ENCODE measurements around the gene ADAM15. TPM values are rescaled to one million over a fixed set of nuclear protein-coding genes. Genes with fewer than 3 reads are reported as not detected.

ADAM15 gene
- total RNA-seq, 2 donors from 2014 or later = 40.8 to 42.1 TPM

DNA sequence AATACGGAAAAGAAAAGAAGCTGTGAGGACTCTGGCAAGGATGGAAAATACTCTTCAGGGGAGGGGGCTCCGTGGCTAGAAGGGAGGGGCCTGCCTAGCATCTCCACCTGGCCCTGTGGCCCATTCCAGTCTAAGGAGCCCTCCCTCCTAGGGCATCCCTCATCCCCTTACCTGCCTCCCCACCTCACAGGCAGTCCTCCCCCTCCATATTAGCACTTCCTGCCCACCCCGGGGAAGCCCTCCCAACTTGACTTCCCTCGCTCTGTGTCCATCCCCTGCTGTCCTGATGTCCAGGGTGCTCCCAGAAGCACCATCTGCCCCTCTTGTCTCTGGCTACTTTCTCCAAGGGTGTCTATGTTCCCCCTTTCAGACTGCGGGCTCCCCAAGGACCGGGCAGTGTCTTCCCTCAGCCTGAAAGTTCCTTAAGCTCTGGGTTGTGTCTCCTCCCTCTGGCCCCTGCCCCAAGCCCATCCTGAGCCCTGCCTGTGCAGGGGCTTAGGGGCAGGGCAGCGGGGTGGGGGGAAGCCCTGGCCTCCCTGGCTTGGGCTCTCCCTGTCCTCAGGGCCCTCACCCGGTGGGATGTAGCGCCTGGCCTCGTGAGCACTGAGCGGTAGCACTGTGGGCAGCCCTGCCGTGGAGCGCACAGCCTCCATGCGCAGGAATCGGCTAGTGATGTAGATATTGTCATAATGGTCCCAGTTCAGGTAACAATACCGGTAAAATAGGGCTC lies 21.4 kb upstream of the ADAM15 start:
- H3K27ac Mint-ChIP-seq = no peak overlapping the region
- H3K4me3 Mint-ChIP-seq = no peak overlapping the region
- DNase-seq (no peak), ATAC-seq (replicated peaks in 1 of 2) (peak in 1 of 2 donors; percentile 6)
- no peaks in the 10 kb centered on the region for H3K4me1 Mint-ChIP-seq (ENCODE audit: low read depth)
- no peaks in the 10 kb centered on the region for H3K9me3 Mint-ChIP-seq
- H3K36me3 Mint-ChIP-seq (ENCODE audit: insufficient read depth in 2 of 2) = no peaks in the 10 kb centered on the region
- H3K27me3 Mint-ChIP-seq (ENCODE audit: low read depth) = no peaks in the 10 kb centered on the region

DNA sequence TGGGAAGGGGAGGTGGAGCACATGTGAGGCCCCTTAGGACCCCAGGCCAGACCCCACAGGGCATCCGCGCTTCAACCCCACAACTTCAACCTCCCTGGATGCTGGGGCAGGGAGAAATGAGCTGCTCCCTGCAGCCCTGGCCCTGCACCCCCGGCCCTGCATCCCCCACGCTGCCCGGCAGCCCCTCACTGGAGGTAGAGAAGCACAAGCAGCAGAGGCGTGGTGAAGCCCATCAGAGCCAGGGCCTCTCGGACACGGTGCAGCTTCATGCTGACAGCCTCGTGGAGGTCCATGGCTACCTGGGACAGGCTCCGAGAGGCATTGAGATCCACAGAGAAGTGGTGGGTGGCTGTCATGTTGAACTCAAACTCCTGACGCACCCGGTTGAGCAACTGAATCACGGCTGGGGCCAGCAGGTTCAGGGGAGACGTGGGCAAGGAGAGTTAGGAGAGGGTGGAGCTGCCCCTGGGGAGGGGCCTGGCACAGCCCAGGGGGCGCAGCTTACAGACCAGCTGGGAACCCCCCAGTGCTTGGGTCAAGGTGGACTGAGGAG lies 20.8 kb upstream of the ADAM15 start:
- no peak overlapping the region for H3K4me3 Mint-ChIP-seq
- peak in 1 of 2 donors; percentile 4 for ATAC-seq (replicated peaks in 1 of 2)
- no peaks in the 10 kb centered on the region for H3K27me3 Mint-ChIP-seq (ENCODE audit: low read depth)

DNA sequence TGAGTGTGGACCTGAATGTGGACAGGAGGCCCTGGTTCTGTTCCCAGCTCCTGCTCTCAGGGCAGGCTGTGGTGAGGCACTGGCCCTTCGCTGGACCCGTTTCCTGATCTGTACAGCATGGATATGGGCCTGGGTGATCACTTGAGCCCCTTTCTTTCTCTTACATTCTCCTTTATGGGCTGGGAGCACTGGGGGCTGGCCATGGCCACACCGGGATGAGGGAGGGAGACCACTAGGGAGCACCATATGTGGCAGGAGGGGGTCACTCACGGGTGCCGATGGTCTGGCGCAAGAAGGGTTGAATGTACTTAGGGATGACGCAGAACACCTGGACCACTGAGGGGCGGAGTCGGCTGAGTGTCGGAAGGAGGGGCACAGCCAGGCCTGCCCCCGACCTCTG lies 20.2 kb upstream of the ADAM15 start:
- DNase-seq = no peak
- H3K27me3 Mint-ChIP-seq (ENCODE audit: low read depth) = no peaks in the 10 kb centered on the region
- H3K27ac Mint-ChIP-seq = no peak overlapping the region
- no peaks in the 10 kb centered on the region for H3K4me1 Mint-ChIP-seq (ENCODE audit: low read depth)
- H3K36me3 Mint-ChIP-seq (ENCODE audit: insufficient read depth in 2 of 2) = no peaks in the 10 kb centered on the region
- no peak for ATAC-seq (replicated peaks in 1 of 2)
- H3K4me3 Mint-ChIP-seq = no peak overlapping the region
- no peaks in the 10 kb centered on the region for H3K9me3 Mint-ChIP-seq

More for the DNA sequence above, 20.8 kb upstream of the ADAM15 start:
- H3K27ac Mint-ChIP-seq = no peak overlapping the region
- H3K9me3 Mint-ChIP-seq = no peaks in the 10 kb centered on the region
- H3K4me1 Mint-ChIP-seq (ENCODE audit: low read depth) = no peaks in the 10 kb centered on the region
- H3K36me3 Mint-ChIP-seq (ENCODE audit: insufficient read depth in 2 of 2) = no peaks in the 10 kb centered on the region
- no peak for DNase-seq

DNA sequence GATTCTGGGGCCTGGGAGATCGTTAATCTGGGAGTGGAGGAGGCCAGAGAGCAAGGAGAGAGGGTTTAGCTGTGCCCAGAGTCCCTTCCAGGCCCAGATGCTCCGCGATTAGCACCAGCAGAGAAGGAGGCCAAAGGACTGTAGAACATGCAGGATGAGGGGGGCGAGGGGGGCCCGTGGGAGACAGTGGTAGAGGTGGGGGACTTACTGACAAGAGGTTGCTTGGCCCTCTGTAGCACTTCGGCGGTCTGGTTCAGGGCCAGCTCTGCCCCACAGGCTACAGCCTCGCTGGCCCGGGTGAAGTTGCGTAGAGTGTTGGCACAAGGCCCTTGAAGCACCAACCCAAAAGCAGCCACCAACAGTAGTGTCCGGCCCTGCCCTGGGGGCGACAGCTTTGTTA lies 18.2 kb upstream of the ADAM15 start:
- Mint-ChIP-seq H3K9me3 (no peaks in the 10 kb centered on the region), H3K27ac (no peak overlapping the region)
- DNase-seq = no peak

DNA sequence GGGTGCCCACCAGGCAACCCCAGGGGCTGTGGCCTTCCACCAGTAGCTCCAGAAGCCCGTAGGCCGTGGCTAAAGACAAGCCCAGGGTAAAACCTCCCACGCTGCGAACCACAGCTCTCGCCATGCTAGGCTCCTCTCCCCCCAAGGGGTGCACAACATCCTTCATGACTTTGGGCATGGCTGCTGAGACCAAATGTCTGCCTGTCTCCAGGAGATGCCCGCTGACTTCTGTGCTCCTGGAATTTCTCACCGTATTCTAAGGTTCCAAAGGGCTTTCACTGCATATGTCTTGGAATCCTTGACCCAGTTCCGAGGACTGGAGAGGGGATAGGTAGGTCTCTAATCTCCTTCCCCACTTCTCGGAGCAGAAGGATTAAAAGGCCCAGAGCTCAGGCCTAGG lies 17.6 kb upstream of the ADAM15 start, which contains the start of the genes DCST1 and DCST2:
Gene DCST1 (plus strand): TSS at position 301 of the 400 bp plus-strand sequence. CDS start 213 bp downstream, outside the sequence.
Gene DCST2 (minus strand): TSS at position 258 of the 400 bp plus-strand sequence. CDS start 80 bp downstream, at position 178.
- no peak within 1 kb of the TSS for H3K4me3 Mint-ChIP-seq
- no peak for ATAC-seq (replicated peaks in 1 of 2)
- H3K36me3 Mint-ChIP-seq (ENCODE audit: insufficient read depth in 2 of 2) = no peaks in the 10 kb centered on the region

More for the DNA sequence above, 18.2 kb upstream of the ADAM15 start:
- Mint-ChIP-seq H3K4me3 (no peak overlapping the region), H3K4me1 (ENCODE audit: low read depth) (no peaks in the 10 kb centered on the region), H3K36me3 (ENCODE audit: insufficient read depth in 2 of 2) (no peaks in the 10 kb centered on the region), H3K27me3 (ENCODE audit: low read depth) (no peaks in the 10 kb centered on the region)
- ATAC-seq (replicated peaks in 1 of 2) = no peak

DNA sequence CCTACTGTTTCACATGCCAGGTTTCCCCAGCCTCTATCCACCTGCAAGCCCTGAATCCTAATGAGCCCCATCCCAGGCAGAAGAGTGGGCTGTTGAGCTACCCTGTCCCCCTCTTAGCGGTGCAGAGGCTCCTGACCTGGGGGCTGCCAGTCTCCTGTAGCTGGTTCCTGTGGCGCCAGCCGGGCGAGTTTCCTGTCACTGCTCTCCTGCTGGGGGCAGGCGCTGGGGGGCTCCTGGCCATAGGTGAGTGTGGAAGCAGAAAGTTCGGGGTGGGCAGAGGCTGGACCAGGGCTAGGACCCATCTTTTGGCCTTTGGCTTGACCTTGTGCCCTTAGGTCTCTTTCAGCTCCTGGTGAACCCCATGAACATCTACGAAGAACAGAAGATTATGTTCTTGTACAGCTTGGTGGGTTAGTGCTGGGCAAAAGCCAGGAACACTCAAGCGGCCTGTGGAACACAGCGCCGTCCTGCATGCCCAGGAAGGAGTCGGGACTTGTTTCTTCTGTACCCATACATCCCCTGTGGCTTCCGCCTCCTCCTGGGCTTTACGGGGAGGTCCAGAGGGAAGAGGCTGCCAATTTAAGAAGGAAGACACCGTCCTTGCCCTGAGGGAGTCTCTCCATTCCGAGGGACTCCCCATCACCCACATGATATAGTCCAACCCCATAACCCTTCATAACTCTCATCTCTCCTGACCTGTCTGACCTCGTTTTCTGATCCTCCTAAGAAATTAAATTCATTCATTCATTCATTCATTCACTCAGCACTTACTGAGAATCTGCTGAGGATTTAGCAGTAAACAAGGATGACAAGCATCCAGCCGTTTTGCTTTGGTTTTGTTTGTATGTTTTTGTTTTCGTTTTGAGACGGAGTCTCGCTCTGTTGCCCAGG lies 16.6 kb upstream of the ADAM15 start:
- no peaks in the 10 kb centered on the region for H3K4me1 Mint-ChIP-seq (ENCODE audit: low read depth)

More for the DNA sequence above, 17.6 kb upstream of the ADAM15 start, which contains the start of the genes DCST1 and DCST2:
- Mint-ChIP-seq H3K27me3 (ENCODE audit: low read depth) (no peaks in the 10 kb centered on the region), H3K4me1 (ENCODE audit: low read depth) (no peaks in the 10 kb centered on the region), H3K27ac (no peak within 1 kb of the TSS), H3K9me3 (no peaks in the 10 kb centered on the region)
- no peak for DNase-seq

DNA sequence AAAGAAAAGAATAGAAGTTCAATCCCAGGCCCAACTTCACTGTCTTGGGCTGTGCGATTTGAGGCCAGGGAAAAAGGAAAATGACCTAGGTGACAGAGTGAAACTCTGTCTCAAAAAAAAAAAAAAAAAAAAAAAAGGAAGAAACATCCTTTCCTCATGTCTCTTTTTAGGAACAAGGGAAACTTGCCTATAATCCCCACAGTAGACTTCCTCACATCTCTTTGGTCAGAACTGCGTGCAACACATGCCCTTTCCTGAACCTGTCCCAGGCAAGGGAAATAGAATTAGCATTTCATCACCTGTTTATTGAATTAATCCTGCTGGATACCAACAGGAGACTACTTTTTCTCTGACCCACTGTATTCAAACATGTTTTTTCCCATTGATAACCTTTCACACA lies 15.2 kb upstream of the ADAM15 start:
- H3K27me3 Mint-ChIP-seq (ENCODE audit: low read depth) = no peaks in the 10 kb centered on the region
- ATAC-seq (replicated peaks in 1 of 2) = no peak
- no peak overlapping the region for H3K27ac Mint-ChIP-seq
- H3K36me3 Mint-ChIP-seq (ENCODE audit: insufficient read depth in 2 of 2) = no peaks in the 10 kb centered on the region
- no peaks in the 10 kb centered on the region for H3K9me3 Mint-ChIP-seq
- H3K4me3 Mint-ChIP-seq = no peak overlapping the region
- no peak for DNase-seq
- no peaks in the 10 kb centered on the region for H3K4me1 Mint-ChIP-seq (ENCODE audit: low read depth)

More for the DNA sequence above, 16.6 kb upstream of the ADAM15 start:
- Mint-ChIP-seq H3K36me3 (ENCODE audit: insufficient read depth in 2 of 2) (no peaks in the 10 kb centered on the region), H3K27me3 (ENCODE audit: low read depth) (no peaks in the 10 kb centered on the region), H3K4me3 (no peak overlapping the region), H3K9me3 (no peaks in the 10 kb centered on the region), H3K27ac (no peak overlapping the region)
- no peak for DNase-seq
- ATAC-seq (replicated peaks in 1 of 2) = no peak

DNA sequence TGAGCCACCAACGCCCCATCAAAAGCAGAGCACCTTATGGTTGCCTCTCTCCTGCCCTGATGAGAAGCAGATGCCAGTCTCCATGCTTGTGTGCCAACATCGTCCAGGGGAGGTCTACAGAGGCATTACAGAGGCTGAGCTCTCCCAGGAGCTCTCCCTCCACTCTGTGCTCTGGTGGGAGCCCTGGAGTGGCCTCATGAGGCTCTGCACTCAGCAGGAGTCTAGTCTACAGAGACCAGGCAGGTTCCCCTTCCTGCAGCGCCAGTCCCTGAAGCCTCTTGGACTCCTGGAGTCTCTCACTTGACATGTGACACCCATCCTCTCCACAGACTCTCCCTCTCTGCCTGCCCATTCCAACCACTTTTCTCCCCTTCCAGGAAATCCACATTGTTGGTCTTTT lies 14.1 kb upstream of the ADAM15 start:
- Mint-ChIP-seq H3K4me3 (no peak overlapping the region), H3K9me3 (no peaks in the 10 kb centered on the region), H3K36me3 (ENCODE audit: insufficient read depth in 2 of 2) (no peaks in the 10 kb centered on the region), H3K27me3 (ENCODE audit: low read depth) (no peaks in the 10 kb centered on the region), H3K4me1 (ENCODE audit: low read depth) (no peaks in the 10 kb centered on the region), H3K27ac (no peak overlapping the region)
- no peak for DNase-seq
- ATAC-seq (replicated peaks in 1 of 2) = no peak

DNA sequence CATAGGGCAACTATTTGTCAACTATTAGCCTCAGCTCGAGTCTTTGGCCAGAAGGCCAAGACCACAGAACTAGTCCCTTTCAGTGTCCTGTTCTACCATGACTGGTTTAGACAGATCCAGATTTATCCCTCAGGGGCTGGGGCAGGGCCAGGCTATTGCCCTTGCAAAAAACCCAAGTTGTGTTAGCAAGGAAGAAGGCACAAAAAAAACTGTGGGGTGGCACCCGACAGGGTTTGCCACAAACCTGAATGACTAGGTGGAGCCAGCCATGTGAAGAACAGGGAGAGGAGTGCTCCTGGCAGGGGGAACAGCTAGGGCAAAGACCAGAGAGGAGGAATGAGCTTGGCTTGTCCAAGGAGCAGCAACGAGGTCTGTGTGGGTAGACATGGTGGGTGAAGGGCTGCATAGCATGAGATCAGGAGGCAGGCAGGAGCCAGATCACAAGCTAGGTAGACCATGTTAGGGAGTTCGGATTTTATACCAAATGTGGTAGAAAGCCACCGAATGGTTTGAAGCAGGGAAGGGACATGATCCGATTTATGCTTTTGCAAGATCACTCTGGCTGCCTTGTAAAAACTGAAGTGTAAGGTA lies 13.2 kb upstream of the ADAM15 start:
- no peak overlapping the region for H3K4me3 Mint-ChIP-seq
- H3K4me1 Mint-ChIP-seq (ENCODE audit: low read depth) = no peaks in the 10 kb centered on the region
- H3K27me3 Mint-ChIP-seq (ENCODE audit: low read depth) = no peaks in the 10 kb centered on the region
- no peak overlapping the region for H3K27ac Mint-ChIP-seq
- DNase-seq = no peak
- no peaks in the 10 kb centered on the region for H3K9me3 Mint-ChIP-seq
- H3K36me3 Mint-ChIP-seq (ENCODE audit: insufficient read depth in 2 of 2) = no peaks in the 10 kb centered on the region
- ATAC-seq (replicated peaks in 1 of 2) = no peak

DNA sequence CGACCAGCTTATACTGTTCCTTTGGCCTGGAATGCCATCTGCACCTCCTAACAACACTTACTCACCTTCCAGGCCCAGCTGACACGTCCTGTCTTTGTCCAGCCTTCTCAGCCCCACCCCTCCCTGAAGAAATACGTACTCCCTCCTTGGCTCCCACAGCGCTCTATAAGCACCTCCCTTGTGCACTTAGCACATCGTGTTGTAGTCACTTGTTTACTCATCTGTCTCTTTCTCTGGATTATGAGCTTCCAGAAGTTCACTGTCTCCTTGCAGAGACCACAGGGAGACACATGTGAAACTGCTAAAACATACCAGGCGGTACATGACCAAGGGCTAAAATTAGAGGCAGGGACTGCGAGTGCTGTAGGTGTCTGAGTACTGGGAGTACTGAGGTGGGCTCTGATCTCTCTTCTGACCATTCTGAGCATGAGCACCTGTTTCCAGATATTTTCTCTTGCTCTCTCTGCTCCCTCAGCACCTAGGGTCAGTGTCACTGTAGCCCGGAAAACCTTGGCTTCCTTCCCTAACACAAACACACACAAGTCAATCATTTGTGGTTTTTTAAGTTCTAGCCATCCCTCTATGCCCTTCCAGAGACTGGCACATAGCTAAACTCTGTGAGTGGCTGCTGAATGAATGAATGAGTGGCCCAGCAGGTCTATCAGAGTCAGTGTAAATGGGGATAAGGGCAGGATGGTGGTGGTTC lies 12.4 kb upstream of the ADAM15 start:
- no peak overlapping the region for H3K4me3 Mint-ChIP-seq
- no peak overlapping the region for H3K27ac Mint-ChIP-seq
- H3K36me3 Mint-ChIP-seq (ENCODE audit: insufficient read depth in 2 of 2) = no peaks in the 10 kb centered on the region
- no peaks in the 10 kb centered on the region for H3K27me3 Mint-ChIP-seq (ENCODE audit: low read depth)
- H3K9me3 Mint-ChIP-seq = no peaks in the 10 kb centered on the region
- DNase-seq = no peak
- no peak for ATAC-seq (replicated peaks in 1 of 2)
- no peaks in the 10 kb centered on the region for H3K4me1 Mint-ChIP-seq (ENCODE audit: low read depth)

DNA sequence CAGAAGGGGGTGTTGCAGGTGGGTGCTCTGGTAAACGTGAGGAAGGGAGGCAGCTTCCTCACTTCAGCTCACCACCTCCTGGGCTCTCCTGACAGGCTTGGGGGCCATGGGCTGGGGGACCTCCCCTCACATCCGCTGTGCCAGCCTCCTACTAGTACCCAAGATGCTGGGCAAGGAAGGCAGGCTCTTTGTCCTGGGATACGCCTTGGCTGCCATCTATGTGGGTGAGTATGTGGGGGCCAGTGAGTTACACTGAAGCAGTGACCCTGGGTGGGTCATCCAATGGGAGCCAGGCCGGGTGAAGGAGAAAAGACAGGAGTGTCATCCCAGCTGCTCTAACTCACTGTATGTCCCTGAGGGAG lies 11.8 kb upstream of the ADAM15 start:
- no peak overlapping the region for H3K4me3 Mint-ChIP-seq
- H3K27me3 Mint-ChIP-seq (ENCODE audit: low read depth) = no peaks in the 10 kb centered on the region
- H3K9me3 Mint-ChIP-seq = no peaks in the 10 kb centered on the region
- no peaks in the 10 kb centered on the region for H3K36me3 Mint-ChIP-seq (ENCODE audit: insufficient read depth in 2 of 2)
- H3K27ac Mint-ChIP-seq = no peak overlapping the region
- DNase-seq (no peak), ATAC-seq (replicated peaks in 1 of 2) (no peak)
- peaks cover 1% of the 10 kb centered on the region for H3K4me1 Mint-ChIP-seq (ENCODE audit: low read depth)

DNA sequence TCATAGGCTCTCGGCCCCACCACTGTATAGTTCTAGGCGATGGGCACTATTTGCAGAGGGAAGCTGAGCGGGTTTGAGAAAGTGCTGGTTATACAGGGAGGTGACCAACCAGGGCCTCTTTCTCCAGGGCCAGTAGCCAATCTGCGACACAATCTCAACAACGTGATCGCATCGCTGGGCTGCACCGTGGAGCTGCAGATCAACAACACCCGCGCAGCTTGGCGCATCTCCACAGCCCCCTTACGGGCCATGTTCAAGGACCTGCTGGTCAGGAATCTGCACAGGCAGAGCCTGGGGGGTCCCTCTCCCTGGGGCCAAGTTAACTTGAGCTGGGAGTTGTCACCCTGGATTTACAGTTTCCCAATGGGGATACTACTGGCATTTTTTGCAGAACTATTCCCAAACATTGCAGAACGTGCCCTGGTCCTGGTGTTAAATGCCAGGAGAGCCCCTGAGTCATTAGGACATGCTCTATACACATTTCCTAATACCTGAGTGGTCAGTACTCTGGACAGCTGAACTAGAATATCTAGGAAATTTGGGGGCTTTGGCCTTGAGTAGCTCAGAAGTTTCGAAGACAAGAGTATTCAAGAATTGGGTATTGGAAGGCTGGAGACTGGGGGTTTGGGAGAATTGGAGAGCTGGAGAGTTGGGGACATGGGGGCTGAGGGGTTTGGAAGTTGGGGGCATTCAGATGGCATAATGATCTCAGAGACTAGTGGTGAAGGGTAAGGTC lies 10.6 kb upstream of the ADAM15 start:
- Mint-ChIP-seq H3K36me3 (ENCODE audit: insufficient read depth in 2 of 2) (no peaks in the 10 kb centered on the region), H3K27me3 (ENCODE audit: low read depth) (no peaks in the 10 kb centered on the region), H3K27ac (no peak overlapping the region), H3K4me1 (ENCODE audit: low read depth) (peaks cover 10% of the 10 kb centered on the region), H3K9me3 (no peaks in the 10 kb centered on the region), H3K4me3 (no peak overlapping the region)
- DNase-seq = no peak
- no peak for ATAC-seq (replicated peaks in 1 of 2)
